Measurements from ENCODE around the gene HPD.

The HPD gene

GRCh38 chr12:121827351-121828099 lies 31.1 kb downstream of the HPD start:
- FAIRE-seq, result no peak

- FAIRE-seq, result no peak
These were observed 32.1 kb downstream of the HPD start for GRCh38 chr12:121826318-121827150.

DNA sequence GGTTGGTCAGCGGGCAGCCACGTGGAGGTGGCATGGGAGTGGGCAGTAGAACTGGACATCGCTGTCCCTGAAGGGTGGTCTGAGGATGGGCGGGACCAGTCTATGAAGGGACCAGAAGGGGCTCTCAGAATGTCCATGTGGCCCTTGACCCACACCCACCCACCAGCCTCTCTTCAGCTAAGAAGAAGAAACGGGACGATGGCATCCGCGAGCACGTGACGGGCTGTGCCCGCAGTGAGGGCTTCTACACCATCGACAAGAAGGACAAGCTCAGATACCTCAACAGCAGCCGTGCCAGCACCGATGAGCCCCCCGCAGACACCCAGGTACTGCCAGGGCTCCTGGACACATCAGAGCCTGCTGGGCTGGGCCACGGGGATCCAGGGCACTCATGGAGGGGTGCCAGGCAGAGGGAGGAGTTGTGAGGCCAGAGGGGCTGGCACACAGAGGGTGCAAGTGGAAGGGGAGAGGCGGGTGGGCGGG lies 33.6 kb downstream of the HPD start:
- no peak for FAIRE-seq

DNA sequence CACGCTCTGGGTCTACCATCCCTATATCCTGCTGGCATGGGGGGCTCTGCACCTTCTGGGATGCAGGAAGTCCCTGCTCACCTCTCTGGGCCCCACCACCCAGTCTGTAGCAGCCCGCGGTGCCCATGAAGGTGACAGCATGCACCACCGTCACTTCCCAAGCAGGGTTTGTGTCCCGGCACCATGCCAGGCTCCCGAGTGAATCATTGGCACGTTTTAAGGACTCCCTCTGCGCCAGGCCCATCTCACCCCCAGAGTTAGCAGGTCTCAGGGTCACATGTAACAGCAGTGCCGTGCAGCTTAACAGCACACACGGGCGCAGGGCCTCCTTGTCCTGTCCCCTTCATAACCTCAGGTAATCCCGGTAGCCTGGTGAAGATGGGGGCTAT lies 34.9 kb downstream of the HPD start:
- FAIRE-seq, result no peak

- no peak for FAIRE-seq
These were observed 35.4 kb downstream of the HPD start for GRCh38 chr12:121823101-121823726.

DNA sequence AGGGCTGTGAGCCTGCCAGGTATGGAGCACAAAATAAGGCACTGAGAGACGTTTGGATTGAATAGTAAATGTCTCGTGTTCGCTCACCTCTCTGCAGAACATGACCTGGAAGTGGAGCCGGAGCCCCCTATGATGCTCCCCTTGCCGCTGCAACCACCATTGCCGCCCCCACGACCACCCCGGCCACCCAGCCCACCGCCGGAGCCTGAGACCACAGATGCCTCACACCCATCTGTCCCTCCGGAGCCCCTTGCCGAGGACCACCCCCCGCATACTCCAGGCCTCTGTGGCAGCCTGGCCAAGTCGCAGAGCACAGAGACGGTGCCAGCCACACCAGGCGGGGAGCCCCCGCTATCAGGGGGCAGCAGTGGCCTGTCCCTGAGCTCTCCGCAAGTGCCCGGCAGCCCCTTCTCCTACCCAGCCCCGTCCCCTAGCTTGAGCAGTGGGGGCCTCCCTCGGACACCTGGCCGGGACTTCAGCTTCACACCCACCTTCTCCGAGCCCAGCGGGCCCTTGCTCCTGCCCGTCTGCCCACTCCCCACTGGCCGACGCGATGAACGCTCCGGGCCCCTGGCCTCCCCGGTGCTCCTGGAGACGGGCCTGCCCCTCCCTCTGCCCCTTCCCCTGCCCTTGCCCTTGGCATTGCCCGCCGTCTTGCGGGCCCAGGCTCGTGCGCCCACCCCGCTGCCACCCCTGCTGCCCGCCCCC lies 36.1 kb downstream of the HPD start:
- FAIRE-seq, result no peak

DNA sequence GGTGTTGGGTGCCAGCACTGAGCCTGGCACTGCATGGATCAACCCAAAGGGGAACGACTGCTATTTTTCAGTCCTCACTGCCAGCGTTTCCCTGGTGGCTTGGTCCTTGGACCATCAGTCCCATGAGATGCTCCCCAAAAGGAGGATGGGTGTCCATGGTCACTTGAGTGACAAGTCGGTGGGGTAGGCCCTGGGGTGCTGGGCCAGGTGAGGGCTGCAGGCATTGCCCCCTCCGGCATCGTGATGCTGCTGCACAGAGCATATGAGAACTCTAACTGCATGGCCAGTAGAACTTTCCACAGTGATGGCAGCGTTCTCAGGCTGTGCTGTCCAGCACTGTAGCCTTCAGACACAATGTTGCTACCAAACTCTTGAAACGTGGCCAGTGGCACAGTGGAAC lies 38.6 kb downstream of the HPD start:
- no peak for FAIRE-seq

DNA sequence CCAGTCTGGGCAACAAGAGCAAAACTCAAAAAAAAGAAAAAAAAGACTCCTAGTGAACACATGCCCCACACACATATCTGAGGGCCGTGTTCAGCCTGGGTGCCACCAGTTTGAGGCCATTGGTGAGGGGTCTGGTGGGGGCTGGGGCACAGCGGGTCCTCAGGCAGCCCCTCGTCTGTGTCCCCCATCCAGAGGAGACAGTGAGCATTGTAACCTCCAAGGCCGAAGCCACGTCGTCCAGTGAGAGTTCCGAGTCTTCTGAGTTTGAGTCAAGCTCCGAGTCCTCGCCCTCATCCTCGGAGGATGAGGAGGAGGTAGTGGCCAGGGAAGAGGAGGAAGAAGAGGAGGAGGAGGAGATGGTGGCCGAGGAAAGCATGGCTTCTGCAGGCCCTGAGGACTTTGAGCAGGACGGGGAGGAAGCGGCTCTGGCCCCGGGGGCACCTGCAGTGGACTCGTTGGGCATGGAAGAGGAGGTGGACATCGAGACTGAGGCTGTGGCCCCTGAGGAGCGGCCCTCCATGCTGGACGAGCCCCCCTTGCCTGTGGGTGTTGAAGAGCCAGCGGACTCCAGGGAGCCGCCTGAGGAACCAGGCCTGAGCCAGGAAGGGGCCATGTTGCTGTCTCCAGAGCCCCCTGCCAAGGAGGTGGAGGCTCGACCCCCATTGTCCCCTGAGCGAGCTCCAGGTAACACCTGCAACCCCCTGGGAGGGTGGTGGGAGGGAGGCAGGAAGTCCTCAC lies 39.3 kb downstream of the HPD start:
- FAIRE-seq, result no peak

GRCh38 chr12:121817648-121818043 lies 41.0 kb downstream of the HPD start:
- no peak for FAIRE-seq

- FAIRE-seq, result no peak
These were observed 41.6 kb downstream of the HPD start for GRCh38 chr12:121816925-121817647.

DNA sequence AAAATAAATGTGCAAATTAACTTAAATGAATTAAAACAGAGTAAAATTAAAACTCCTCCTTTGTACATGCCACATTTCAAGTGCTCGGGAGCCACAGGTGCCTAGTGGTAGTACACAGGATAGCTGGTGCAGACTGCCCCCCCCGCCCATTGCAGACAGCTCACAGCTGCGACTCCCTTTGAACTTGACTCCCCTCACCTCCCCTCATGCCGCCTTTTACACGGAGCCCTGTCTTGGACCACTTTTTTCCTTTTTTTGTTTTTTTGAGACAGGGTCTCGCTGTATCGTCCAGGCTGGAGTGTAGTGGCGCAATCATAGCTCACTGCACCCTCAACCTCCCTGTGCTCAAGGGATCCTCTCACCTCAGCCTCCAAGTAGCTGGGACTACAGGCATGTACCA lies 43.4 kb downstream of the HPD start:
- no peak for FAIRE-seq

GRCh38 chr12:121814429-121815119 lies 44.1 kb downstream of the HPD start:
- FAIRE-seq, result no peak

GRCh38 chr12:121813951-121814350 lies 44.7 kb downstream of the HPD start:
- no peak for FAIRE-seq

DNA sequence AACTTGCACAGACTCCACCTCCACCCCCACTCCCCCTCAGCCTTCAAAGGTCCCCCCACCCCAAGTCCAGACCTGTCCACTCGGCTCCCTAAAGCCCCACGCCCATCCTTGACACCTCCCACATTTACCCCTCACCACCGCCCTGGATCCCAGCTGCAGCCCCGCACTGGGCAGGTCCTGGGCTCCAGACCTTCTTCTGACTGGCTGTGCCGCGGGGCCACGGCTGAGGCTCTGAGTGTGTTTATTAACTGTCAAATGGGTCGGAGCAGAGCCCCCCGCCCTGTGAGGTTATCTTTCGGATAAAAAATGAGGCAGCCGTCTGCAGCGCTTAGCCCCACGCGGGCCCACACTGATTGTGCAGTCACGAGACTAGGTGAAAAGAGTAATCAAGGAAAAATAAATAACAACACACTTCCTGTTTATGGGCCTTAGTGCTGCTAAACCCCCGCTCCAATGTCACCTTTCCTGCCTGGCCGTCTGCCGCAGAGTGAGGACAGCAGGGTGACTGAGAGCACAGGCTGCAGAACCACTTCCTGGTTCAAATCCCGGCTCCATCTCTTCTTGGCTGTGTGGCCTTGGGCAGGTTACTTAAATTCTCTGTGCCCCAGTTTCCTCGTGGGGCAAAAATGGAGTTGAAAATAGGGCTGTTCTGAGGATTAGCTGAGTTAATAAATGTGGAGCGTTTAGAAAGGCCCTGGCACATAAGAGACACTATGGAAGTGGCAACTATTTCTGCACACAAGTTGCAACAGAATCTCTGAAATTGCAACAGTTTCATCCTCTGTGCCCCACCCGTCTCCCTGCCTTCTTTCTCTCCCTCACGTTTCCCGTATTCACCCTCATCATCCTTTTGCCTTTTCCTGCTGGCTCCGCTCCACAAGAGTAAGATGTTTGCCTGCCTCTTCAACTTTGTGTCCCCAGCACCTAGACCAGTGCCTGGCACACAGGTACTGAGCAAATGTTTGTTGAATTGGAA lies 45.5 kb downstream of the HPD start:
- no peak for FAIRE-seq

- FAIRE-seq, result no peak
These were observed 46.3 kb downstream of the HPD start for GRCh38 chr12:121812320-121812871.

- no peak for FAIRE-seq
These were observed 47.0 kb downstream of the HPD start for GRCh38 chr12:121811434-121812319.

DNA sequence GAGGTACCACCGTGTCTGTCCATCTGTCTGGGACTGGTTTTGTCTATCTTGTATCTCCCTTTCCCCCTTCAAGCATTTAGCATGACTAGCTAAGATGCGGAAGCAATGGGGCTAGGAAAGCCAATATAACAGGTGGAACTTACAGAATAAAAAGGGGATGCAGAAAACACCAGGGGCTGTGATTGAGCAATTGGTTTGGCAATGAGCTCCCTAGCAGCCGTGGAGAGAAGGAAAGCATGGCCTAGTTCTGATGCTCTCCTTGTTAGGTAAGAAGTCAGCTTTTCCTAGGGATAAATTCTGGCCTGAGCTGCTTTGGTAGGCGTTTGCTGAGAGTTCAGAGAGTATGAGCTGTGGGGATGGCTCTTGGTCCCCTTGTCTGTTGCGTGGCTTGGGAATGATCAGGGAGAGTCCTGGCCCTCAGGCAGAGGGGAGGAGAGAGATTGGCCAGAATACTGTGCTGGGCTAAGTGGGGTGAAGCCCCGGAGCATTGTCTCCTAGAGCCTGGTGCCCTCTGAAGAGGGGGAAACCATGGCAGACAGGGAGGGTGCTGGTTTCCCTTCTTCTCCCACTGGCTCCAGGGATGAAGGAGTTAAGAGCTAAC lies 47.7 kb downstream of the HPD start:
- no peak for FAIRE-seq
